Heart left ventricle (tissue), 16 donors: ENCODE data around the gene P2RY8. TPM values are rescaled to one million over a fixed set of nuclear protein-coding genes. Genes with fewer than 3 reads are reported as not detected.

Experiments
- ATAC-seq, 4 donors: fragments of 200-7000 bp; cut with Tn5 transposase; one replicate each; pipeline ENCODE4 v1.9.1; 2020 to 2022; ENCODE audit warnings: moderate library complexity in 4 of 4, mild to moderate bottlenecking in 3 of 4, moderate number of reproducible peaks in 1 of 4
- DNase-seq, 5 donors: peaks; one replicate each; pipeline ENCODE4 v3.0.0-alpha.2; 2020
- H3K27ac ChIP-seq, 12 donors: fragments of 200-600 bp; sonication (generic) in 4 of 12; one replicate each; pipeline versions ENCODE4 v1.5.0 to v1.8.0; 2016 to 2022; ENCODE audit warnings: mild to moderate bottlenecking in 2 of 12
- H3K27me3 ChIP-seq, 9 donors: fragments of 200-600 bp; sonication (generic) in 2 of 9; one replicate each; pipeline versions ENCODE4 v1.5.1 to v1.8.0; 2016 to 2022; ENCODE audit warnings: mild to moderate bottlenecking in 3 of 9
- H3K36me3 ChIP-seq, 9 donors: fragments of 200-600 bp; sonication (generic) in 2 of 9; one replicate each; pipeline versions ENCODE4 v1.5.0 to v1.8.0; 2018 to 2022; ENCODE audit warnings: mild to moderate bottlenecking in 2 of 9
- H3K4me1 ChIP-seq, 12 donors: fragments of 200-600 bp; sonication (generic) in 4 of 12; one replicate each; pipeline versions ENCODE4 v1.5.0 to v1.8.0; 2016 to 2022; ENCODE audit warnings: mild to moderate bottlenecking in 3 of 12
- H3K4me3 ChIP-seq, 12 donors: fragments of 200-600 bp; sonication (generic) in 4 of 12; one replicate each; pipeline versions ENCODE4 v1.5.0 to v1.8.0; 2017 to 2022; ENCODE audit warnings: mild to moderate bottlenecking in 9 of 12, moderate library complexity in 4 of 12
- H3K9me3 ChIP-seq, 12 donors: fragments of 200-600 bp; sonication (generic) in 4 of 12; one replicate each; pipeline versions ENCODE4 v1.5.0 to v1.8.0; 2016 to 2022; ENCODE audit warnings: mild to moderate bottlenecking in 1 of 12
- CTCF ChIP-seq, 12 donors: fragments of 200-600 bp; sonication (generic) in 4 of 12; IDR thresholded peaks; one replicate each; pipeline versions ENCODE4 v1.5.0 to v1.8.0; 2018 to 2022; ENCODE audit warnings: antibody characterized with exemption in 12 of 12, mild to moderate bottlenecking in 5 of 12
- POLR2A ChIP-seq, 2 donors: fragments of 450-650 bp; IDR thresholded peaks; one replicate each; pipeline ENCODE4 v1.6.1; 2017; ENCODE audit warnings: antibody characterized with exemption in 2 of 2, mild to moderate bottlenecking in 2 of 2, moderate library complexity in 2 of 2
- WGBS, 4 donors: extraction: QIAGEN DNeasy Blood & Tissue Kit in 2 of 4; methylation state at CpG; one replicate each; pipeline versions ENCODE4 v1.1.5 to v1.1.7; 2013 to 2018; 5-methylcytosine and 5-hydroxymethylcytosine counted together
- intact Hi-C, 10 donors: fragments of 100-400 bp; cut with DNase I; formaldehyde crosslinking; loops; one replicate each; pipeline versions ENCODE4 v1.11.1 to v1.14.2; 2022
- polyA plus RNA-seq, 2 donors: library from polyadenylated mRNA; stranded (reverse); fragments of 200-250 nt; gene quantifications; one replicate each; pipeline ENCODE4 v1.2.3, GENCODE V29; 2013
- total RNA-seq, 9 donors: library from RNA; depleted of rRNA in 2 of 9; stranded (reverse); fragments of >200 nt in 2 of 9; fragmentation: NEBNext Ultra II Directional in 3 of 9; extraction: Animal tissue kit (Norgen Biotek cat#: 25700) in 3 of 9; gene quantifications; one replicate each; pipeline versions ENCODE4 v1.1.0 to v1.2.4, GENCODE V29; 2016 to 2023
- donor health status: ischemic (EF 13 %, LVEDD 7.1; RV severe dilation, severe dysfunction).
- donor health status: healthy with polysubstance abuse.
- donor health status: DM: no; HTN: yes; CAD: no.
- donor health status: DM: no; HTN: no; CAD: no.
- donor health status: ischemic (EF 25% LVEDD 6.9; RV normal size, moderate dysfunction).
- donor health status: ischemic (EF 25% LVEDD 5.7; RV mildly dilated, moderate dysfunction).
- donor health status: healthy.
- donor health status: DM: yes; HTN: yes; CAD: no.
- donor health status: ischemic (EF 35%, LVEDD 5.7; RV mildly dilated, moderate dysfunction).
- donor health status: nonischemic (EF 11% LVEDD 7.7; RV severe dilation, severe dysfunction).
- donor health status: DM: yes; HTN: yes; CAD: no.
- donor health status: PGD.
- donor health status: ischemic (EF 29% LVEDD 5.4; RV normal size, mild dysfunction).
- donor health status: nonischemic (EF 23%, LVEDD 6.1; RV moderate dilation, normal function).

The P2RY8 gene
- total and polyA plus RNA-seq, 11 donors = 0.62 to 10.5 (median 2.3) TPM

- ATAC-seq (peak in 2 of 4 donors; percentile 31 to 64), DNase-seq (peak in 2 of 5 donors; percentile 30 to 41)
- peak overlapping the region in 10 of 12 donors; percentile 32 to 69 (median 54) for H3K4me3 ChIP-seq
- intact Hi-C loops = loop anchor here in 2 of 10 donors (2.0 to 5.0 kb wide), 2 partner anchors 42 to 49 kb away; no protein-coding TSS in a partner anchor
- H3K36me3 ChIP-seq = no peaks in the 10 kb centered on the region
- peak overlapping the region in 7 of 12 donors; percentile 64 to 95 (median 77) for H3K27ac ChIP-seq
- 71 to 82% (median 79%) methylated on average over 33 of the region's 33 CpGs for WGBS, 4 donors
- peaks cover 0 to 17% (median 0%) of the 10 kb centered on the region in 12 donors for H3K4me1 ChIP-seq
- H3K27me3 ChIP-seq = peaks cover 0 to 7% (median 0%) of the 10 kb centered on the region in 9 donors
- H3K9me3 ChIP-seq = no peaks in the 10 kb centered on the region
- TF ChIP-seq POLR2A (IDR thresholded peaks at IDR 0.05) (no peak), CTCF (IDR thresholded peaks at IDR 0.05) (no peak)
These were observed 1.5 kb downstream of the P2RY8 start for GRCh38 chrX:1535241-1536041.

GRCh38 chrX:1534301-1535168 lies 2.5 kb downstream of the P2RY8 start:
- H3K4me3 ChIP-seq = peak overlapping the region in 6 of 12 donors; percentile 24 to 69 (median 48)
- H3K27me3 ChIP-seq = peaks cover 0 to 7% (median 0%) of the 10 kb centered on the region in 9 donors
- no peaks in the 10 kb centered on the region for H3K36me3 ChIP-seq
- no peaks in the 10 kb centered on the region for H3K9me3 ChIP-seq
- 61 to 68% (median 65%) methylated on average over 21 to 22 of the region's 22 CpGs for WGBS, 4 donors
- H3K4me1 ChIP-seq = peaks cover 0 to 17% (median 0%) of the 10 kb centered on the region in 12 donors
- H3K27ac ChIP-seq = peak overlapping the region in 2 of 12 donors; percentile 23 to 66
- intact Hi-C loops = loop anchor here in 1 of 10 donors (5.0 kb wide), 1 partner anchor 43 kb away; no protein-coding TSS in a partner anchor
- DNase-seq (no peak), ATAC-seq (peak in 2 of 4 donors; percentile 3 to 14)
- TF ChIP-seq POLR2A (IDR thresholded peaks at IDR 0.05) (no peak), CTCF (IDR thresholded peaks at IDR 0.05) (no peak)

- intact Hi-C loops = no loop called here
- Histone ChIP-seq H3K27me3 (peaks cover 0 to 7% (median 0%) of the 10 kb centered on the region in 9 donors), H3K4me1 (peaks cover 0 to 17% (median 0%) of the 10 kb centered on the region in 12 donors), H3K9me3 (no peaks in the 10 kb centered on the region), H3K36me3 (no peaks in the 10 kb centered on the region), H3K27ac (no peak overlapping the region), H3K4me3 (no peak overlapping the region)
- WGBS, 4 donors = 41 to 60% (median 43%) methylated on average over 4 of the region's 4 CpGs
- DNase-seq (no peak), ATAC-seq (no peak)
- TF ChIP-seq CTCF (IDR thresholded peaks at IDR 0.05) = no peak
- TF ChIP-seq POLR2A (IDR thresholded peaks at IDR 0.05) = no peak
These were observed 3.9 kb downstream of the P2RY8 start for GRCh38 chrX:1533058-1533457.
